Stimulated activated naive CD4-positive, alpha-beta T cell (primary cell): ENCODE results near the gene TEP1.

Experiments
- DNase-seq, 6 experiments: peaks; one replicate each; lab custom pipeline; 2025; lab: John Stamatoyannopoulos, UW

The TEP1 gene

GRCh38 chr14:20434701-20435581 lies 21.6 kb upstream of the TEP1 start:
- DNase-seq, result no peak

DNA sequence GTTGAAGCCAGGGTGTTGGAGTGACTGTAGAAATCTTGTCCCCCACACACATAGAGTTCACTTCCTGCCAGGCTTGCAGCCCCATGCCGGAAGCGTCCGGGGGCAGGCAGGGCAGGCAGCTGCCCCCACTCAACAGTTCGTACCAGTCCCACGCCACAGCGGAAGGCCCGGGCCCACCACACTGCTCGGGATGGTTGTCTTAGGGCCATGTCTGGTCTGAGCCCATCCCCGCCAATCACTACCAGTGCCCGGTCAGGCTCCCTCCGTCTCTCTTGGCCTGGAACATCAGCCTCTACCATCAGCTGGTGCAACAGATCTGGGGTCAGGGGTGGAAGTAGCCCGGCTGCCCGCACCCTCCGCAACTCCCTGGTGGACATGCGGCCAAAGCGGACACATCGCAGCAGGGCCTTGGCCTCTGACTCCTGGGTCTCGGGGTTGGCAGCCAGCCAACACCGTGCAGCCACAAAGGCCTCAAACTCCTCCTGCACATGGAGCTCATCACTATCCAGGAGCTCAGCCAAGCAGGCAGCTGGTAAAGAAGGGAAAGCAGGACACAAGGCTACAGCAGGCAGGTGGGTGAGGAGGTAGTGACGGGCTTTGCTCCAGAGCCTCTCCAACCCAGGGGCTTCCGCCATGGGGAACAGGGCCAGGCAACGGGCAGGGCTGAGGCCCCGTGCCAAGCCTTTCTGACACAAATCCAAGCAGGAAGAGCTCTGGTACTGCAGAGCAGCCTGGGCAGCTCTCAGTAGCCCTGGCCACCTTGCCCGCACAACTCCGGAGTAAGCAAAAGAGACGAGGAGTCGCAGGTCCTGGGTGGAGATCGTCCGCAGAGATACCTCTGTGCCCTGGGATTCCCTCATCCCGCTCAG lies 16.7 kb upstream of the TEP1 start:
- DNase-seq, result peak in 1 of 6 experiments; percentile 9

DNA sequence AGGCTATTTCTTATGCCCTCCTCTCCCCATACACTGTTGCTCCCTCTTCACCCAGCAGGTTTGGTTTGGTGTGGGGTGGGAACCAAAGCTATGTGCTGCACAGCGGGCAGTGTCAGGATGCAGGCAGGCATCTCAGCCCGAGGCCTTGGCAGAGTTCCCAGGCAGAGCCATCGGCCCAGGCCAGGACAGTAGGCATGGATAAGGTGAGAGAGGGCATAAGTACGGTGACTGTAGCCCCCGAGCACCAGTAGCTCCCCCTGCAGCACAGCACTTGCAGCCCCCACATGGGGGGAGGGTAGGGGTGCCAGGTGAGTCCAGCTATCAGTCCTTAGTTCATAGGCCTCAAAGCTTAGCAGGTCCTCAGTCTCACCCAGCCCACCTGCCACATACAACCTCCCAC lies 15.5 kb upstream of the TEP1 start:
- no peak for DNase-seq

GRCh38 chr14:20428010-20428365 lies 14.7 kb upstream of the TEP1 start:
- DNase-seq, result no peak

DNA sequence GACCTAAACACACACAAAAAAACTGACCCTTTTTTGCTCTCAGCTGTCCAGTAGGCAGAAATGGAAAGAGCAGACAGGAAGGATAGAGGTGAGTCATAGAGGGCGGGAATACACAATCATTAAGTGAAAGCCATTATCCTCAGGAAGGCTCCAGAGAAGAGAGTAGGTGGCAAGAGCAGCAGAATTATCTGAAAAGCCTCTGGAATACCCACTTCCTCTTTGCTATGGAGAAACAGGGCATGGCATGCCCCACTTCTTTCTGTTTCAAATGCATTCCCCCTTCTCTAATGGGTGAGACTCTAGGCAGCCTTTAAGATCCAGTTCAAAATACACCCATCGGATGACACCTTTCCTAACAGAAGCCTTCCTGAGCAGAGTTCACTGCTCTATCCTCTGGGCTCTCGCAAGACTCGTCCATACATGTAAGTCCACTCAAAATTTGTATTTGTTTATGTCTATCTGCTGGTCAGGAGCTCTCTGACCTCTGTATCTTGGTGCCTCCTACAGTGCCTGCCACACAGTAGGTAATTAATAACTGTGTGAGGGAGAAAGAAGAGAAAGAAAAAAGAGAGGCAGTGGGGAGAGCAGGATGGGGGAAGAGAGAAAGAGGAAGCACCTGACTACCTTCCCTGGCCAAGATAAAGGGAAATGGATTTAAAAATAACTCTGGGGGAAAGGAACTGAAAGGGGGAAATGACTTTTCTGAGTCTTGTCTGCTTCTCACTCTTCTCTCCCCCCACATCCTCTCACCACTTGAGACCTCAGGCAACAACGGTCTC lies 14.1 kb upstream of the TEP1 start:
- DNase-seq, result no peak

DNA sequence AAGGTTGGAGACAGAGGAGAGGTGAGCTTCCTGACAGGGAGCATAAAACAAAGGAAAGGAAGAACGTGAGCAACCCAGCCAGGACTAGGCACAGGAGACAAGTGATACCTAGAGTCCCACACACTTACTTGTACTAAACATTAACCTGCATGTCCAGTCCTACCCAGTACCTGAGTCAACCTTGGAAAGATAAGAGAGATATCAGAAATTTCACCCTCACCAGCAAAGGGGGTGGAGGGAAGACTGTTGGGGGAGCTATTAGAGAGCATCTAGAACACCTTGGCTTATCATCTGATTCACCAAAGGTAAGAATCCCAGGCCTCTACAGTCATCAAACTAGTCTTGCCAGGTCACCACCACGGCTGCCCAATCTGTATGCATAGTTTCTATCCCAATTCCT lies 11.6 kb upstream of the TEP1 start:
- DNase-seq, result no peak

DNA sequence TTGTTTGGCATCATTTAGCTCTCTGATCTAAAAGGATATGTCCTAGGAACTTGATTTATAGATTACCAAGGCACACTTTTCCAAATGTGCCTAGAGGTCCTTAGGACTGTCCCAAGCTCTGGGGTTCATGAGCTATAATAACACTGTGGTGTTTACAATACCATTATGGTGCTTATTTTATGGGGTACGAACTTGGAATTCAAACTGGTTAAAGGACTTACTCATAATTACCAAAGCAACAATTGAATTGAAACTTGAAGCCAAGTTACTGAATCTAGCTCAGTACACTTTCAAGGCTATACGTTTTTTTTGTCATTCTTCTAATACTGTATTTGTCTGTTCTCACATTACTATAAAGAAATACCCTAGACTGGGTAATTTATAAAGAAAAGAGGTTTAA lies 9.6 kb upstream of the TEP1 start:
- DNase-seq, result no peak

- no peak for DNase-seq
Observed at GRCh38 chr14:20421267-20421666, 8.0 kb upstream of the TEP1 start.

GRCh38 chr14:20419419-20419818 lies 6.1 kb upstream of the TEP1 start:
- no peak for DNase-seq

- no peak for DNase-seq
Observed at GRCh38 chr14:20418501-20418909, 5.2 kb upstream of the TEP1 start.

- DNase-seq, result no peak
Observed at GRCh38 chr14:20417250-20418186, 4.2 kb upstream of the TEP1 start.

GRCh38 chr14:20416223-20416622 lies 2.9 kb upstream of the TEP1 start:
- DNase-seq, result peak in 1 of 6 experiments; percentile 38

DNA sequence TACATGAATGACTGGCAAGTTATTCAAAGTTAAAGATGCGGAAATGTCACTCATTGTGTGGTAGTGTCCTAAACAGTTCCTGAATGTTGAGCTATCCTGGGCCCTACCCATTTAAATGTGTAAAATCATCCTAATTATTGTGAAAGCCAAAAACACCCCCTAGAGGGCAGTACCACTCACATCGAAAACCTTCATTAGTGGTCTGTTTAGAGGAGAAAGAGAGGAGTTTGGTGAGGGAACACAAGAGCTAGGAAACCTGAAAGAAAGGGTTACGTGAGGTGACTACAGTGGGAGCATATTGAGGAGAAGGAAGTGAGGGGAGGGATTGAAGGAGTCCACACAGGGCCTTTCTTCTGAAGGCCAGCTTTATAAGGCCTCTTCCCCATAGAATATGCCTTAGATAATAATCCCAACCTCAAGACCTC lies 2.5 kb upstream of the TEP1 start:
- DNase-seq, result peak in 4 of 6 experiments; percentile 2 to 63 (median 46)

DNA sequence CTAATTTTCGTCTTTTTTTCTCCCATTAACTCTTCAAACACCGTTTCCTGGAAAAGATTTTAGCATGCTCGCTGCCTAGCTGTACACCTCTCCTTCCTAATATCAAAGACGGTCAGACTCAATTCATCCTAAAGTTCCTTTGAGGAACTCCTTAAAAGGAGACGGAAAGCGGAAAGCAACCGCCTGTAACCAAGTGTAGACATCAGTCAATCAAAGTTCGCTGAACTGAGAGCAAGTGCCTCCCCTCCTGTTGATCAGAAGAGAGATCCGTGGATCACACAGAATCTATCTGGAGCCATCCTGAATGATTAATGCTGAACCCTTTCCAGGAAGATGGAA lies 412 bp upstream of the TEP1 start:
- peak in 2 of 6 experiments; percentile 40 to 59 for DNase-seq

DNA sequence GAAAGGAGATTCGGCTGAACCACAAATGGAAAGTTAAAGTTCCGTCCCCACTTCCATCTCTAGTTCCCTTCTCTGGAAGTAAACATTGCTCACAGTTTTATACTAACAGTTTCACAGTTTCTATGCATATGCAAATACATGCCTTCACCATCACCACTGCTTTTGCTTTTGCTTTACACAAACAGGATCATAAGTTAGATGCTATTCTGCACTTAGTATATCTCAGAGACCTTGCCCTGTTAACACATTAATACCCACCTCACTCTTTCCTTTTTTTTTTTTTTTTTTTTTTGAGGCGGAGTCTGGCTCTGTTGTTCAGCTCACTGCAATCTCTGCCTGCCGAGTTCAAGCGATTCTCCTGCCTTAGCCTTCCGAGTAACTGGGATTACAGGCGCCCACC lies 890 bp downstream of the TEP1 start:
- DNase-seq, result peak in 3 of 6 experiments; percentile 27 to 44 (median 37)

- no peak for DNase-seq
Observed at GRCh38 chr14:20409226-20409625, 4.1 kb downstream of the TEP1 start.

- no peak for DNase-seq
Observed at GRCh38 chr14:20403521-20403920, 9.8 kb downstream of the TEP1 start.

DNA sequence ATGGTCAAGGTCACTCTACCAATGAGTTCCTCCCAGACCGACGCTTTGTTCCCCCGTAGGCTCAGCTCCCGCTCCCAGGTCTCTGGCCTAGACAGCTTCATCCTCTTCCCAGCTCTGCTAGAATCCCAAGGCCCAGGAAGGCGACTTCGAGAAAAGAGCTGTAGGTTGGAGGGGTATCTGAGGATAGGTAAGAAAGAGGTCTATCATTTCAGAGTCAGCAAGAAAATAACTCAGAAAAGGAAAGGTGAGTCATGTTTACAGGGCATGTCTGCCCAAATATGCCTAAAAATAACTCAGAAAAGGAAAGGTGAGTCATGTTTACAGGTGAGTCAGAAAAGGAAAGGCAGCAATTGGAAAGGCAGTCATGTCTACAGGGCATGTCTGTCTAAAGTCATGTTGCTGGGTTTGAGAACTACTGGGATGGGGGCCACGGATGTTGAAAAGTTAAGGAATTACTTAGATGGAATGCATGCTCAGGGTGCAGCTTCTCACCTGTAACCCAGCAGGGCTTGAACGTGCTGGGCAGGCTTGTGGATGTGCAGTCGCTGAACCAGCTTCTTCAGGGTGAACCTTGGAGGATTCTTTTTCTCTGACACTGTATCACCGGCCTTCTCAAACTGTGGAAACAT lies 12.2 kb downstream of the TEP1 start:
- no peak for DNase-seq

DNA sequence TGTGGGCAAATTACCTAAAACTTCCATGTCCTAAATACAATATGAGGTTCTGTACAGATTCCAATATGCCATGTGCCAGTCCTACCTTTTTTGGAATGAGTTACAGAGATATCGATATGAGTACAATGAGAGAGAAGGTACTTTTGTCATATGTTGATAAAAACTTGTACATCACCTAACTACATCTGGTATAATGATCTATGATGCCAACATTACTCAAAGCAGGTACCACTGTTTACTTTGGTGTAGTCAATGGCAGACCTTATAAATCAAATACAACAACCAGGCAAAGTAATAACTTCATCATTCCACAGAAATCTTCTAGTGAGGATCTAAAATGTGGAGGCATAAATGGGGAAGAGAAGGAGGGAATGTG lies 12.7 kb downstream of the TEP1 start:
- DNase-seq, result no peak

GRCh38 chr14:20397511-20397910 lies 15.8 kb downstream of the TEP1 start:
- DNase-seq, result no peak

DNA sequence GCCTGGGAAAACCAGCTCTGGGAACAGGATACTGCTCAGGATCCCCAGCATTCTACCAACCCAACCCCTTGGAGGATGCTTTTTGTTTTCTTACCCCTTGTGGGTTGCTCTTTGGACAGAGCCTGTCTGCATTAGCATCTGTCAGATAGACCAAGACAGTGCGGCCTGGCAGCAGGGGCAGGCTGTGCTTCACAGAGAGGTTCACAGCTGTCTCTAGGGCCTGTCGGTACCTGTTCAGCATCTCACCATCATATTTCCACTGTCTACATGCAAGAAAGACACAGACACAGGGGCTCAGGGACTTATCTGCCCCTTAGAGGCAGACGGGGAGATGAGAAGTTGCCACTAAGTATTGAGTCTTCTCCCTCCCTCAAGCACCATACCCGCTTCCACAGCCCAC lies 21.8 kb downstream of the TEP1 start:
- no peak for DNase-seq
